ENCODE measurements around the gene DLG2. TPM values are rescaled to one million over a fixed set of nuclear protein-coding genes. Genes with fewer than 3 reads are reported as not detected.

The DLG2 gene
- total RNA-seq, 1 donor from 2014 or later: 6.7 TPM

- no peak for DNase-seq (ENCODE audit: low spot score in 2 of 2, unreplicated experiment in 2 of 2)
- Mint-ChIP-seq H3K36me3 (no peaks in the 10 kb centered on the region), H3K27me3 (ENCODE audit: low read depth) (no peaks in the 10 kb centered on the region), H3K4me1 (no peaks in the 10 kb centered on the region), H3K27ac (no peak overlapping the region), H3K9me3 (peaks cover 11% of the 10 kb centered on the region), H3K4me3 (no peak overlapping the region)
- no peak for TF ChIP-seq CTCF (IDR thresholded peaks at IDR 0.05; ENCODE audit: unreplicated experiment)
Observed at GRCh38 chr11:85089654-85090053, 537.5 kb downstream of the DLG2 start.

DNA sequence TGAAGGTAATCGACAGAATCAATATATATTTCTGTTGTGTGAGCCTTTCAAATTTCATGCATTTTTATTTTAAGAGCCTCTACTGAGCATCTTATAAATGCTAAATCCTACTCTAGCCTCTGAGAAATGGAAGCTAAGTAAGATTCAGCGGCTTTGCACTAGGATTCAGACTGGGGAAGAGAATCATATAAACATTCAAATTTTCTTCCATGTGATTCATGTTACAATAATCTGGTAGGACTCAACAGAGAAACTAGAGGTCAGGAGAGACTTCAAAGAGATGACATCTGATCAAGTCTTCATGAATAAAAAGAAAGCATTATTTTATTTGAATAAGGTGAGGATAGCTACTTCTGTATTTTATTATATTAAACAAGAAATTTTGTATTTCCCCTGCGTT lies 538.9 kb downstream of the DLG2 start:
- no peak overlapping the region for H3K27ac Mint-ChIP-seq
- no peaks in the 10 kb centered on the region for H3K27me3 Mint-ChIP-seq (ENCODE audit: low read depth)
- no peaks in the 10 kb centered on the region for H3K4me1 Mint-ChIP-seq
- no peak overlapping the region for H3K4me3 Mint-ChIP-seq
- TF ChIP-seq CTCF (IDR thresholded peaks at IDR 0.05; ENCODE audit: unreplicated experiment): no peak
- no peaks in the 10 kb centered on the region for H3K36me3 Mint-ChIP-seq
- DNase-seq (ENCODE audit: low spot score in 2 of 2, unreplicated experiment in 2 of 2): no peak
- peaks cover 15% of the 10 kb centered on the region for H3K9me3 Mint-ChIP-seq

- DNase-seq (ENCODE audit: low spot score in 2 of 2, unreplicated experiment in 2 of 2): no peak
- Mint-ChIP-seq H3K27me3 (ENCODE audit: low read depth) (no peaks in the 10 kb centered on the region), H3K4me3 (no peak overlapping the region), H3K9me3 (peaks cover 16% of the 10 kb centered on the region), H3K4me1 (peaks cover 8% of the 10 kb centered on the region), H3K36me3 (no peaks in the 10 kb centered on the region), H3K27ac (no peak overlapping the region)
- no peak for TF ChIP-seq CTCF (IDR thresholded peaks at IDR 0.05; ENCODE audit: unreplicated experiment)
Observed at GRCh38 chr11:85086504-85087284, 540.5 kb downstream of the DLG2 start.

DNA sequence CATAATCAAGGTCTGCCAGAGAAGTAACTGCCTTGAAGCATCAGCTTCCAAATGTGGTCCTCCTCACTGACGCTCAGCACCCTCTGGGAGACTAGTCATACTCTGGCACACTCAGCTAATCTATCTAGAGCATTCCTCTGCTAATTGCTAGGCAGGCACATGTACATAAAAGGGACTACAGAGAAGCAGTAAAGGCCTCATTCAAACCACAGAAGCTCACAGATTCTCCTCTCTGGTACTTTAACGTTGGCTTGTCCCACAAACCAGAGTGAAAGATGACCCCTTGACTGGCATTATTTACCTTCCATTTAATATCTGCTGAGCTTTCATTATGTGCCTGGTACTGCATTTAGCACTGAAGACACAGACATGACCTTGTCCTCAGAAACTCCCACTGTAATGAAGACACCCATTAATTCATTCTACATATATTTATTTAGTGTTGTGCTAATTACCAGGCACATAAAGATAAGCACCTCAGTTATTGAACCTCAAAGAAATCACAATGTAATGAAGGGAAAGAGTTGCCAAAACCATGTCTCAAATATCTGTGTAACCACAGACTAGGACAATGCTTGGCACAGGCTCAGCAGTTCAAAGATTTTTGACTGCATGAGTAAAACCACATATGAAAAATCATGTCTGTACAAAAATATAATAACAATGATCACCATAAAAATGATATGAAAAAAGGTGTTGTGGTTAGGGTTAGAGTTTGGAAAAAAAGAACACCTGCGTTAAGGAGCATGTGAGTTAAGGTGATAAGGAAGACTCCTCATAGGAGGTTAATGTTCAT lies 550.4 kb downstream of the DLG2 start:
- Mint-ChIP-seq H3K4me1 (peaks cover 23% of the 10 kb centered on the region), H3K27ac (peak overlapping the region; percentile 30), H3K9me3 (no peaks in the 10 kb centered on the region), H3K4me3 (no peak overlapping the region), H3K36me3 (no peaks in the 10 kb centered on the region), H3K27me3 (ENCODE audit: low read depth) (no peaks in the 10 kb centered on the region)
- no peak for TF ChIP-seq CTCF (IDR thresholded peaks at IDR 0.05; ENCODE audit: unreplicated experiment)
- no peak for DNase-seq (ENCODE audit: low spot score in 2 of 2, unreplicated experiment in 2 of 2)

DNA sequence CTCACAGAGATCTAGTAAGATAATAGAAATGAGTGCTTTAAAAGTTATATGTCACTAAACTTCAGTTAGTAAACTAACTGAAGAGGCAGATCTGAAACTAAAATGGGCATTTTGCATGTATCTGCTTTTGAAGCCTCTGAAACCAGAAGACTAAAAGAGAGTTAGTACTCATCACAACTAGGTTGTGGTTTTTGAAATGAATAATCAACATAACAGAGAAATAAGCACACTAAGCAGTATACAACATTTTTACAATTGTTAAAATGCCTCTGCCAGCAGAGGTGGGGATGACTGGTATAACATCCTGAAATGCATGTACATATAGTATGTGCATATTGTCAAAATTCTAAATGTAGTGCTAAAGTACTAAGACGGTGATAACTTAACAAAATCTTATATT lies 564.5 kb downstream of the DLG2 start:
- Mint-ChIP-seq H3K27ac (no peak overlapping the region), H3K27me3 (ENCODE audit: low read depth) (no peaks in the 10 kb centered on the region), H3K4me3 (no peak overlapping the region), H3K9me3 (no peaks in the 10 kb centered on the region), H3K36me3 (no peaks in the 10 kb centered on the region), H3K4me1 (peaks cover 3% of the 10 kb centered on the region)
- DNase-seq (ENCODE audit: low spot score in 2 of 2, unreplicated experiment in 2 of 2): no peak
- no peak for TF ChIP-seq CTCF (IDR thresholded peaks at IDR 0.05; ENCODE audit: unreplicated experiment)

All from mesothelial cell of epicardium (in vitro differentiated cells).